Hypothalamus (tissue), 51 donors: ENCODE data around the gene PSENEN.

Experiments used
- DNase-seq, 51 donors: peaks; one replicate each; lab custom pipeline; 2025; lab: John Stamatoyannopoulos, UW

PSENEN gene

GRCh38 chr19:35732540-35733179 is 12.8 kb upstream of the PSENEN start:
- DNase-seq = no peak

- no peak for DNase-seq
Measured at GRCh38 chr19:35733180-35734125, 12.0 kb upstream of the PSENEN start.

GRCh38 chr19:35734273-35734672 is 11.2 kb upstream of the PSENEN start:
- no peak for DNase-seq

GRCh38 chr19:35734889-35735288 is 10.6 kb upstream of the PSENEN start:
- no peak for DNase-seq

- DNase-seq = no peak
Measured at GRCh38 chr19:35736913-35737886, 8.3 kb upstream of the PSENEN start.

- no peak for DNase-seq
Measured at GRCh38 chr19:35738021-35738886, 7.2 kb upstream of the PSENEN start.

- DNase-seq = no peak
Measured at GRCh38 chr19:35738887-35739229, 6.6 kb upstream of the PSENEN start.

GRCh38 chr19:35739275-35740107 is 6.0 kb upstream of the PSENEN start:
- no peak for DNase-seq

GRCh38 chr19:35740108-35740422 is 5.4 kb upstream of the PSENEN start:
- DNase-seq = no peak

- DNase-seq = peak; percentile 52 to 99 (median 96)
Measured at GRCh38 chr19:35740423-35741202, 4.8 kb upstream of the PSENEN start.

- DNase-seq = no peak
Measured at GRCh38 chr19:35741203-35741515, 4.3 kb upstream of the PSENEN start.

- DNase-seq = peak in 13 of 51 donors; percentile 6 to 33 (median 17)
Measured at GRCh38 chr19:35742121-35742724, 3.2 kb upstream of the PSENEN start, which contains the start of gene IGFLR1. Gene IGFLR1, minus strand, starts transcription at chr19:35742452. Its CDS starts 1,272 bp downstream, at chr19:35741180.

- no peak for DNase-seq
Measured at GRCh38 chr19:35743640-35744429, 1.6 kb upstream of the PSENEN start.

- DNase-seq = peak; percentile 67 to 97 (median 91)
Measured at GRCh38 chr19:35744430-35745327, 772 bp upstream of the PSENEN start.

GRCh38 chr19:35746087-35746462 is 624 bp downstream of the PSENEN start:
- no peak for DNase-seq

GRCh38 chr19:35746531-35746930 is 1.1 kb downstream of the PSENEN start:
- DNase-seq = no peak
